Stomach (tissue), 4 donors: ENCODE results near the gene AKAP12.

ENCODE experiments used
- POLR2AphosphoS5 ChIP-seq, 3 donors: sonication (generic); formaldehyde crosslinking; IDR thresholded peaks; one replicate each; pipeline ENCODE4 v1.6.1; 2016; ENCODE audit warnings: antibody characterized with exemption in 3 of 3
- TF ChIP-seq, protein P1 (sequence below), 7 experiments: fragments of 450-650 bp in 4 of 7; fragments of 200-600 bp in 3 of 7; sonication (generic) in 3 of 7; IDR thresholded peaks; one replicate each; pipeline ENCODE4 v1.5.1; 2016 to 2019; ENCODE audit warnings: antibody characterized with exemption in 7 of 7, control low read depth in 2 of 7, mild to moderate bottlenecking in 1 of 7

DNA sequence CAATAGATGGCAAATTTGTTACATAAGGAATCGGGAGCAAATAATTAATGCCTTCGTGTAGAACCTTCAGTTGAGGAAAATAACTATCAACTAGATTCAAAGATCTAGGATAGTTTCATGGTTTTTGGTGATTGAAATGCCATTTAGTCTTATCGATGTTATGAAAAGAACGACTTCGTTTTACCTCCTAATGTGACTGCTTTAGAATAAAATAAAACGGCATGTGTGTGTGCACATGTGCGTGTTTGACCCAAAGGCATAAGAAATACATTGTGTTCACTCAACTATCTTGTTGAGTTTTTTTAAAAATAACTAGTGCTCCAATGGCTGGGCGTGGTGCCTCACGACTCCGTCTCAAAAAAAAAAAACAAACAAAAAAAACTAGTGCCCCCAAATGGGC, 114.0 kb downstream of the AKAP12 start:
- TF ChIP-seq, protein P1, sequence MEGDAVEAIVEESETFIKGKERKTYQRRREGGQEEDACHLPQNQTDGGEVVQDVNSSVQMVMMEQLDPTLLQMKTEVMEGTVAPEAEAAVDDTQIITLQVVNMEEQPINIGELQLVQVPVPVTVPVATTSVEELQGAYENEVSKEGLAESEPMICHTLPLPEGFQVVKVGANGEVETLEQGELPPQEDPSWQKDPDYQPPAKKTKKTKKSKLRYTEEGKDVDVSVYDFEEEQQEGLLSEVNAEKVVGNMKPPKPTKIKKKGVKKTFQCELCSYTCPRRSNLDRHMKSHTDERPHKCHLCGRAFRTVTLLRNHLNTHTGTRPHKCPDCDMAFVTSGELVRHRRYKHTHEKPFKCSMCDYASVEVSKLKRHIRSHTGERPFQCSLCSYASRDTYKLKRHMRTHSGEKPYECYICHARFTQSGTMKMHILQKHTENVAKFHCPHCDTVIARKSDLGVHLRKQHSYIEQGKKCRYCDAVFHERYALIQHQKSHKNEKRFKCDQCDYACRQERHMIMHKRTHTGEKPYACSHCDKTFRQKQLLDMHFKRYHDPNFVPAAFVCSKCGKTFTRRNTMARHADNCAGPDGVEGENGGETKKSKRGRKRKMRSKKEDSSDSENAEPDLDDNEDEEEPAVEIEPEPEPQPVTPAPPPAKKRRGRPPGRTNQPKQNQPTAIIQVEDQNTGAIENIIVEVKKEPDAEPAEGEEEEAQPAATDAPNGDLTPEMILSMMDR (IDR thresholded peaks at IDR 0.05) = no peak
- TF ChIP-seq POLR2AphosphoS5 (IDR thresholded peaks at IDR 0.05) = no peak
